Fibroblast of the aortic adventitia (primary cell): ENCODE results near the gene COL5A3. TPM values are rescaled to one million over a fixed set of nuclear protein-coding genes. Genes with fewer than 3 reads are reported as not detected.

Experiments
- DNase-seq: peaks from one replicate; pipeline ENCODE4 v3.0.0-alpha.2; 2010; ENCODE audit warnings: low read depth
- H3K4me3 ChIP-seq: 2 replicates; pipeline ENCODE4 v1.5.1; 2011; ENCODE audit warnings: low read depth, mild to moderate bottlenecking, control low read depth, low read length, moderate library complexity
- CTCF ChIP-seq: IDR thresholded peaks from 2 replicates; pipeline ENCODE4 v1.5.1; 2011; ENCODE audit warnings: mild to moderate bottlenecking, low read length, control low read depth, inconsistent platforms; ENCODE audit not compliant: insufficient read depth
- total RNA-seq: library from RNA; depleted of rRNA; stranded (reverse); fragments of >200 nt; gene quantifications from 2 replicates; pipeline ENCODE4 v1.2.3, GENCODE V29; 2012; ENCODE audit warnings: low replicate concordance

COL5A3 gene
- total RNA-seq, 1 donor: 4.1 TPM

GRCh38 chr19:9916719-9917118 lies 93.6 kb downstream of the COL5A3 start:
- no peak for TF ChIP-seq CTCF
- no peak for DNase-seq
- no peak overlapping the region for H3K4me3 ChIP-seq

- DNase-seq: peak; percentile 58
- peak overlapping the region; percentile 55 for H3K4me3 ChIP-seq
- peak; percentile 41 for TF ChIP-seq CTCF
These were observed 95.7 kb downstream of the COL5A3 start for GRCh38 chr19:9914315-9915207.

GRCh38 chr19:9914001-9914314 lies 96.3 kb downstream of the COL5A3 start:
- no peak for DNase-seq
- H3K4me3 ChIP-seq: peak overlapping the region; percentile 55
- TF ChIP-seq CTCF: no peak

GRCh38 chr19:9913237-9914000 lies 96.9 kb downstream of the COL5A3 start:
- TF ChIP-seq CTCF: no peak
- peak overlapping the region; percentile 31 for H3K4me3 ChIP-seq

GRCh38 chr19:9912551-9913236 lies 97.6 kb downstream of the COL5A3 start:
- H3K4me3 ChIP-seq: no peak overlapping the region
- DNase-seq: no peak
- no peak for TF ChIP-seq CTCF

More at GRCh38 chr19:9913237-9914000, 96.9 kb downstream of the COL5A3 start:
- DNase-seq: no peak

- TF ChIP-seq CTCF: no peak
These were observed 98.6 kb downstream of the COL5A3 start for GRCh38 chr19:9911524-9912185.

More at GRCh38 chr19:9911524-9912185, 98.6 kb downstream of the COL5A3 start:
- DNase-seq: no peak
- no peak overlapping the region for H3K4me3 ChIP-seq
